Uterus (tissue), 2 donors: ENCODE data around the gene SERPINI1.

ENCODE experiments used
- CTCF ChIP-seq, 4 experiments: fragments of 200-600 bp in 2 of 4; fragments of 450-650 bp in 2 of 4; sonication (generic) in 2 of 4; IDR thresholded peaks; one replicate each; pipeline ENCODE4 v1.5.1; 2016 to 2019; ENCODE audit warnings: antibody characterized with exemption in 4 of 4, mild to moderate bottlenecking in 2 of 4, moderate library complexity in 1 of 4
- POLR2A ChIP-seq, 2 donors: fragments of 450-650 bp; IDR thresholded peaks; one replicate each; pipeline ENCODE4 v1.6.1; 2016; ENCODE audit warnings: antibody characterized with exemption in 2 of 2, mild to moderate bottlenecking in 1 of 2, moderate library complexity in 1 of 2

DNA sequence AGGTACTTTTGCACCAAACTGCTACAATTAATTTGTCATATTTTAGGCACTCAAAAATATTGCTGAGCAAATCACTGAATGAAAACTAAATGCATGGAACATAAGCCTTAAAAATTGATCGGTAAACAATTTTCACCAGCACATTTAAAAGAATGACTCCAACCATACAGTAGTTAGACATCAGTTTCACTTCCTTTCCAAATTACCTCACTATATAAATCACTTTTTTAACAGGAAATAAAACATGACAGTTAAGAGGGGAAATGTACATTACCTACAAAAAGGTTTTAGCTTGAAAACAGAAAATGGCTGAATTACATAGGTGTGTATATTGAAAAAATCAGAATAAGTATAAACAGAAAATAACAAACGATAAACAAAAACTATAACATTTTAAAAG is 108.4 kb downstream of the SERPINI1 start:
- TF ChIP-seq CTCF (IDR thresholded peaks at IDR 0.05) (no peak), POLR2A (IDR thresholded peaks at IDR 0.05) (no peak)
